Measurements from ENCODE around the gene SLC7A4.
A peak's percentile ranks its signal among the peaks of the same experiment; 100 is the strongest.

SLC7A4 gene

DNA sequence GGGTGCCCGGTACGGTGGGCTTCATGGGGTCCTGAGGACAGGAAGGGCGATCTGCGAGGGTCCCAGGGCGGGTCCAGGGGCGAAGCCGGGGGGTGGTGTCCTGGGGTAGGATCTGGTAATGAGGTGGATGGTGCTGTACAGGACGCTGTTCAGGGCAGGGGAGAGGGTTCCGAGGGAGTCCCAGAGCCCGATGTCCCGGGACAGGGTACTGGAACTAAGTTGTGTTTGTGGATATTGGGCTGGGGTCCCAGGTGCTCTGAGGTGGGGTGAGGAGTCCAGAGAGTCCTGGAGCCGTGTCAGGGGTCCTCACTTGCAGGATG lies 49.8 kb downstream of the SLC7A4 start:
- DNase-seq = no peak

DNA sequence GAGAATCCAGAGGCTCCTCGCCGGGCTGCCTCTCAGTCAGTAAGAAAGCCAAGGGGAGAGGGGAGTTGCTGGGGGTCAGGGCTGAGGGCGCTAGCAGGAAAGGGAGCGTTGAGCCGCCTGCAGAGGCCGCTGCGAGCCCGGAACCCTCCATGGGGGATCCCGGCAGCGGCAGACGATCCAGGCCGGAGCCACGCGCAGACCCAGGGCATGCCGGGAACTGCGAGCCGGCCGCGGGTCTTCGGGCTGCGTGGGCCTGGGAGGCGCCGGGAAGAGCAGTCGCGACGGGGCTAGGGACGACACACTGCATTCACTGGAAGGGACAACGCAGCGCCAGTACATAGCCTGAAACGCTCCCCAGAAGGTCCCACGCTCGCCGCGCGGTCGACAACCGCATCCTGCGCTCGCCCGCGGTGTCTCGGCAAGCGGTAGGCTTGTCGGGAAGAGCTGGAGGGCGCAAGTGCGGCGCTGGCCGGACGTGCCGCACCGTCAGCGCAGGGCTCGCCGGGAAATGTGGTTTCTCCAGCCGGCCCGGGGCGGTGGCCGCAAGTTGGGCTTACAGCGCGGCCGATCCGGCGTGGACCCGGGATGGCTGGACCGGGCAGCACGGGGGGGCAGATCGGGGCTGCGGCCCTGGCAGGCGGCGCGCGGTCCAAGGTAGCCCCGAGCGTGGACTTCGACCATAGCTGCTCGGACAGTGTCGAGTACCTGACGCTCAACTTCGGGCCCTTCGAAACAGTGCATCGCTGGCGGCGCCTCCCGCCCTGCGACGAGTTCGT lies 50.4 kb downstream of the SLC7A4 start, which contains the start of gene LZTR1:
Gene LZTR1 (plus strand): TSS at position 511 of the 776 bp plus-strand sequence. CDS start 75 bp downstream, at position 586.
- peak; percentile 43 to 85 for DNase-seq

DNA sequence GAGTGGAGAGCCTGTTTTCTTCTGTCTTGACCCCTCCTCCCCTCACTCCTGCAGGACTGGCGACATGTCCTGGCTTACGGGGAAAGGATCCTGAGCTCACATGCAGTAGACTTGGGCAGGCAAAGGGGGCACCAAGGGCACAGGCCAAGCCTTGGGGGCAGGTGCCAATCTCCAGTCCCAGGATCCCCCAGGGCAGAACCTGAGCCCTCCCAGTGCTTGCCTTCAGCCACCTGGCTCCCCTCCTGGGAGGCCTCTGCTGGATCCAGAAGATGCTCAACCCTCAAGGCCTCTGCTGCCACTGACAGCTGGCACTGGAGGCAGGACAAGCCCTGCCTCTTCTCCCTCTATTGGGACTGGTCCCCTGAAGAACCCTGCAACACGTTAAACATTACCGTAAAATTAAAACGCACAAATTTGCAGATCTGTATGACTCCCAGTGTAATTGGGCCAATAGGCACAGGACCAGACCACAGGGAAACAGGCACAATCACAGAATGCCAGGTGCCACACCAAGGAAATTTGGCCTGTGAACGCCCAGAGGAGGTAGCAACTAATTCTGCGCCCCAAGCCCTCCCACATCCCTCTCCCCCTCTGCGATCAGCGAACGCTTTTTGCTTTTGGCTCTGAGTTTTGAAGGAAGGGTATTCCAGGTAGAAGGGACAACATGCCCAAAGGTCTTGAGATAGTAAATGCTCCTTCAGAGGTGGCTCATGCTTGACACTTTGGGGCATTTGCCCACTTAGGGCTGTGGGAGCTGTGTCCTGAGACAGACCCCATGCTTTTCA lies 51.2 kb downstream of the SLC7A4 start:
- DNase-seq = no peak

DNA sequence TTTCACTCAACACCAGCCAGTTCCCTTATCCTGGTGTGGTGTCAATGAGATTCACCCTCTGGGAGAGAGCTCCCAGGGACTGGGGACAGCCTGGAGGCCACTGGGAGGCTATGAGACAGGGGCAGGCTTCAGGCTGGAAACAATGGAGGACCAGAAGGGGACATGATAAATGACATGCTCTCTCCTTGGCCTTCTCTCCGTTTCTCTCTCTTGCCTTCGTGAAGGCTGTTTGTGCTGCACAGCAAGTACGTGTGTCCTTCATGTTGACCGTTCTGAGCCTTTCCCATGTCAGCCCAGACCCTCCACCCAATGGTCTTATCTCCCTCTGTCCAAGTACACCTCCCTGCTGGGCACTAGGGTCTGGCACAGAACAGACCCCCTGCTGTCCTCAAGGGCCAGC lies 51.8 kb downstream of the SLC7A4 start:
- DNase-seq = no peak

DNA sequence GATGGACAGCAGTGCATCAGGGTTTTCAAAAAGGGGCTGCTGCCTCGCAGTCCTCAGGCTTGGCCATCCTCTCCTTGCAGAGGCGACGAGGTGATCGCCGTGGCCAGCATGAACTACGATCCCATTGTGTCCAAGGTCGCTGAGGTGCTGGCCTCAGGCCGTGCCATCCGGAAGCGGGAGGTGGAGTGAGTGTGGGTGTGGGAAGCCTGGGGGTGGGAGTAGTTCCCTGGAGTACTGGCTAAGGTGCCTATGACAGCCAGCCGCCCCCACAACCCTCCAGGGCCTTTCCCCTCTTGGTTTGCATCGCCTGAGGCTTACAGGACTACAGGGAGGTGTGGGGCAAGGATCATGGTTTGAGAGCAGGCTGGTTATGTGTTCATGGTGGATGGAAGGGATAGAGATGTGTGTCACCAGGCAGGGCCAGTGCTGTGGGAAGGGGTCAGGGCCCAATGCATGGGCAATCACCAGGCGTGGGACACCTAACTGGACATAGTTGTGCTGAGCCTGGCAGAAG lies 52.4 kb downstream of the SLC7A4 start:
- DNase-seq = no peak

DNA sequence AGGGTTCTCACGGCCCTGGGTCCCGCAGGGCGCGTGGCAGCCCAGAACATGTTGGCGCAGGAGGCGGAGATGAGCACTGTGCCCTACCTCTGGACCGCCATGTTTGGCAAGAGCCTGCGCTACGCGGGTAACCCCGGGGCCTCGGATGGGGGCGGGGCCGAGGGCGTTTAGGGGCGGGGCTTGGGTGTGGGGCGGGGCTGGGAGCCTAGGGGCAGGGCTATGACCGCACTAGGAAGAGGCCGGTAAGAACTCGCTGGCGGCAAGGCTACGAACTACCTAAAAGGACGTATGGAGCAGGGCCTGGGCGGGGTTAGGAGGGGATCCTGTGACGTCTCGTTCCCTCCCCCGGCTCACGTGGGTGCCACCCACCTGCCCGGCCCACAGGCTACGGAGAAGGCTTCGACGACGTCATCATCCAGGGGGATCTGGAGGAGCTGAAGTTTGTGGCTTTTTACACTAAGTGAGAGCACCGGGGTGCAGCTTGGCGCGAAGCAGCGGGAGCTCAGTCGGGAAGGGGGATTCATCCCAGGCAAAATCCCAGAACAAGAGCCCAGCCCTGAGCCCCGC lies 53.0 kb downstream of the SLC7A4 start:
- no peak for DNase-seq

All from bone marrow (tissue), 2 donors.